ENCODE data around the gene MTG2.
A peak's percentile ranks its signal among the peaks of the same experiment; 100 is the strongest.

The MTG2 gene, protein sequence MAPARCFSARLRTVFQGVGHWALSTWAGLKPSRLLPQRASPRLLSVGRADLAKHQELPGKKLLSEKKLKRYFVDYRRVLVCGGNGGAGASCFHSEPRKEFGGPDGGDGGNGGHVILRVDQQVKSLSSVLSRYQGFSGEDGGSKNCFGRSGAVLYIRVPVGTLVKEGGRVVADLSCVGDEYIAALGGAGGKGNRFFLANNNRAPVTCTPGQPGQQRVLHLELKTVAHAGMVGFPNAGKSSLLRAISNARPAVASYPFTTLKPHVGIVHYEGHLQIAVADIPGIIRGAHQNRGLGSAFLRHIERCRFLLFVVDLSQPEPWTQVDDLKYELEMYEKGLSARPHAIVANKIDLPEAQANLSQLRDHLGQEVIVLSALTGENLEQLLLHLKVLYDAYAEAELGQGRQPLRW

DNA sequence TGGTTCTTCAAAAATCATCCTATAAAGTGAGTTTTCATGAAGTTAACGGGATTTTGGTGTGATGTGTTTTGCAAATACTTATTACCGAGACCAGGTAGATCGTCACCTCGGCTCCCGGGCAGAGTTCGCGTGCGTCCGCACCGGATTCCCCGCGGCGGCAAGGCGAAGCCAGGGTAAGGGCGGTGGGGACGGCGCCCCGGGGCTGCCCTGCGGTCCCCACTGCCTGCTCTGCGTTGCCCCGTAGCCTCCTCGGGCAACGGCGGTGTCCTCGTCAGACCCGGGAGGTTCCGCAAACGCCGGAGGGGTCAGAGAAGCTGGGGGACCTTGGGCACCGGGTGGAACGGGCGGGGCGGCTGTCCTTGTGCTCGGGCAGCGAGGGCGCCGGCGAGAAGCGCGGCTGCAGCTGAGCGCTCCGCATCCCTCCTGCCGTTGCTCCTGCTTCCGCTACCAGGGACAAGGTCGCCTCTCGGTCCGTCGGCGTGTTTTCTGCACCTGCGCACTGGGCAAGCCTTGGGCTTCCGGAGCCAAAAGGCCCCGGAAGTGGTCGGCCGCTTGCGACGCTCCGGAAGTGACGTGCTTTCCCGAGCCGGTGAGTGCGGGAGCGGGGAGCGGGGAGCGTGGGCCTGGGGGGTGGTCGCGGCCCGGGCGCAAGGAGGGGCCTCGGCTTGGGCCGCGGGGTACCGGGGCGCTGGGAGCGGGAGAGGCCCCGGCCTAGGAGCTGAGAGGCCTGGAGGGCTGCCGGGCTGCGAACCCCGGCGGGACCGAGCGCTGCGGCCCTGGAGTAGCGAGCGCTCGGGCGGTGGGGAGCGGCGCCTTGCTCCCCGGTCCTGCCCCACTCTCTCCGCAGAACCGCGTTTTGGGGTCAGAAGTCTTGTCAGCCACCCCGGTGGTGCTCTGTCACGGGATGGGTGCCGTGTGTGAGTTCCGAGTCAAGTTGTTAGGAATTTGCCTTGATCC lies at the start of gene MTG2:
Gene MTG2, plus strand, starts transcription at position 560 of the 957 bp plus-strand sequence. CDS start 10,393 bp downstream, outside the sequence.
- peak; percentile 87 to 91 for DNase-seq (ENCODE audit: low read depth in 1 of 2, low spot score in 1 of 2)

DNA sequence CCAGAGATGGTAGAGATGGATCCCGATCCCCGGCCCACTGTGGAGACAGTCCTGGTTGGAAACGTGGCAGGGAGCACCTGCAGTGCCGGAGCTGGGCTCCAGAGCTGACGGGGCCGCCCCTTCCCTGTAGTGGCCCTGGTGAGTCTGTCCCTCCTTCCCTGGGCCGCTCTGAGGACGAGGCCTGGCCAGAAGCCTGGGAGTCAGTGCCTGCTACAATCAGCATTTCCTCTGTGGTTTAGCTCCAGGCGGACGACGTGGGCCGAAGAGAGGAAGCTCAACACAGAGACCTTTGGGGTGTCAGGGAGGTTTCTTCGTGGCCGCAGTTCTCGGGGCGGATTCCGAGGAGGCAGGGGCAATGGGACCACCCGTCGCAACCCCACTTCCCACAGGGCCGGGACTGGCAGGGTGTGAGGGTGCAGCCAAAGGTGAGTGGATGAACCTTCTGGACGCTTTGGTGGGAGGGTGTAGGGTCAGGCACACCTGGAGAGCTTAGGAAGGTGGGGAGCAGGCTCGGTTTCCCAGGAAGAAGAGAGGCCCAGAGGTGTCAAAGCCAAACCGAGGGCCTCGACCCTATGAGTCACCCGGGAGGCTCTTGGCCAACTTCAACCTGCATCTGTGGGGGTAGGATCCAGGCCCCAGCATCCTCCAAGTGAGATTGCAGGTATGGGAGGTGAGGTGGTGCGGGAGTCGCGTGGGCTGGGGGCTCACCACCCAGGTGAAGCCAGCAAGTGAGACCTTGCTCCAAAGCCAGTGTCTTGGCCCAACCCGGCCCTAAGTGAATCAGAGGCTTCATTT lies 49.6 kb upstream of the MTG2 start:
- DNase-seq (ENCODE audit: low read depth in 1 of 2, low spot score in 1 of 2), result no peak

GRCh38 chr20:62133864-62134263 lies 49.0 kb upstream of the MTG2 start:
- no peak for DNase-seq (ENCODE audit: low read depth in 1 of 2, low spot score in 1 of 2)

- no peak for DNase-seq (ENCODE audit: low read depth in 1 of 2, low spot score in 1 of 2)
These were observed 48.0 kb upstream of the MTG2 start for GRCh38 chr20:62134735-62135231.

GRCh38 chr20:62135573-62136266 lies 47.1 kb upstream of the MTG2 start:
- DNase-seq (ENCODE audit: low read depth in 1 of 2, low spot score in 1 of 2), result no peak

DNA sequence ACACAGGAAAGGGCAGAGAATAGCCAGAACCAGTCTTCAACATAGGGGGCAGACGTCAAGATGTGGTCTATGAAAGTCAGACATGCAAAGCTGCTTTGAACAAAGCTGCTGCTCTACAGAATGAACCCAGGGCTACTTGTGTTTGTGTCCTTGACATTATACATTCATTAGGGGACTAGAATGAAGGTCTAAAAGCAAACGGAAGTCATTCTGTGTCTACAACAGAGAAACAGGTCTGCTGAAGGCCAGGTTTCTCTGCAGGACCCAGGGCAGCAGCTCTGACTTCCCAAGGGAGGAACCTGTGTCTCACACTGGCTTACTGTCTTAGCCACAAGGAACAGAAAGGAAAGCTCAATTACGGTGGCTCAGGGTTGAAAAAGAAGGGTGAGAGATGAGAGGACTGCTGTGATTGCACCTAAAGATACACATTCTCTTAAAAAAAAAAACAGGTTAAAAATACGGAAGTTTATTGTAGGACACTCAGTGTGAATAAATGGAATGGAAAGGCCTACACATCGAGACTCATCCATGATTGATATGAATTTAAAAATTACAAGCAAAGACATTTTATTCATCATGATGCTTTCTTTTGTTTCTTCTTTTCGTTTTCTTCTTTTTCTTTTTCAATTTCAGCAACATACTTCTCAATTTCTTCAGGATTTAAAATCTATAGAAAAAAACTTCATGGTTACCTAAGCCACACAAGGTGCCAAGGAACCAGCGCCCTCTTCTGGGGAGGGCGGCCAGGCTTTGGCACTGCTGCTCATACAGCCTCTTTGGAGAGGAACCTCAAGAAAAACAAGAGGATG lies 46.3 kb upstream of the MTG2 start:
- peak; percentile 37 to 53 for DNase-seq (ENCODE audit: low read depth in 1 of 2, low spot score in 1 of 2)

DNA sequence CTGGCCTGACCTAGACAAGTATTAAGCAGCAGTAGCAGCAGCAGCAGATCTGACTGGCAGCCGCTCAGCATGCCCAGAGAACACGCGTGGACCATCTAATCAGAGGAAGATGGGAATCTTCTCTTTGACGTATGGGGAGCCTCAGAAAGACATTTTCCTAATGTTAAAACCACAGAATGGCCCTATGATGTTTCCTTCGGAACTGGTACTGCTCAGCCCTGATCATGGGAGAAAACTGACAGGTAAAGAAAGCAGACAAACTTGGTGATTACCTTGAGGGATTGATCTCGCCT lies 45.8 kb upstream of the MTG2 start:
- DNase-seq (ENCODE audit: low read depth in 1 of 2, low spot score in 1 of 2), result no peak

GRCh38 chr20:62137478-62138203 lies 45.2 kb upstream of the MTG2 start:
- DNase-seq (ENCODE audit: low read depth in 1 of 2, low spot score in 1 of 2), result no peak

GRCh38 chr20:62138204-62138543 lies 44.7 kb upstream of the MTG2 start:
- DNase-seq (ENCODE audit: low read depth in 1 of 2, low spot score in 1 of 2), result no peak

- no peak for DNase-seq (ENCODE audit: low read depth in 1 of 2, low spot score in 1 of 2)
These were observed 43.9 kb upstream of the MTG2 start for GRCh38 chr20:62138912-62139311.

DNA sequence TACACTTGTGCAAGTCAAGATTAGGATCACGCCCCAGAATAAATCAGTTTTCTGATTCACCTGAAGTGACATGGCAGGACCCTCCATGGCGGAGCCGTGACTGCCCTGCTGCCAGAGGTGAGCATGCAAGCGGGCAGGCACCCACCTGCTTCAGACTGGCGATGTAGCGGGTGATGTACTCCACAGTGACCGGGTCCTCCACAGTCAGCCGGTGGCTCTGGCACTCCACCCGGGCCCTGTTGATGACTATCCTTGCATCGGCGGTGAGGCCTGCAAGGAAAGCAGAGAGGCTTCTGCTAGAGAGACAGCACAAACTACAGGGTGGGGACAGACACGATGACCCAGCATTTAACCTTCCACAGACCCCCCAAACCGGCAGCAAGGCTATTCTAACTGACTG lies 43.2 kb upstream of the MTG2 start:
- no peak for DNase-seq (ENCODE audit: low read depth in 1 of 2, low spot score in 1 of 2)

DNA sequence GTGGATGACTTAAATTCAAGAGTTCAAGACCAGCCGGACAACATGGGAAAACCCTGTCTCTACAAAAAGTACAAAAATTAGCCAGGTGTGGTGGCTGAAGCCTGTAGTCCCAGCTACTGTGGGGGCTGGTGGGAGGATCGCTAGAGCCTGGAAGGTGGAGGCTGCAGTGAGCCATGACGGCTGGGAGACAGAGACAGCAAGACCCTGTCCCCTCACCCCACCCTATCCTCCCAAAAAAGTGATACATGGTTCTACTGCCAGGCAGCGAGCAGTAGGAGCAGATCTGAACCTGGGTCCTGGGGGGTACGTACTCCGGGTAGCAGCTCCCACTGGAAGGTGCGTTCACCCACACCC lies 41.8 kb upstream of the MTG2 start:
- no peak for DNase-seq (ENCODE audit: low read depth in 1 of 2, low spot score in 1 of 2)

- DNase-seq (ENCODE audit: low read depth in 1 of 2, low spot score in 1 of 2), result no peak
These were observed 41.2 kb upstream of the MTG2 start for GRCh38 chr20:62141397-62142251.

- no peak for DNase-seq (ENCODE audit: low read depth in 1 of 2, low spot score in 1 of 2)
These were observed 40.4 kb upstream of the MTG2 start for GRCh38 chr20:62142252-62143080.

GRCh38 chr20:62143081-62143956 lies 39.5 kb upstream of the MTG2 start, which contains the start of the genes PSMA7 and SS18L1:
Gene PSMA7 (minus strand): TSS chr20:62143394. CDS start chr20:62143303, 91 bp downstream.
Gene SS18L1 (plus strand): TSS chr20:62143769. CDS start chr20:62143821, 52 bp downstream.
- DNase-seq (ENCODE audit: low read depth in 1 of 2, low spot score in 1 of 2), result peak; percentile 67 to 82
